ENCODE data around the gene COL5A1. TPM values are rescaled to one million over a fixed set of nuclear protein-coding genes. Genes with fewer than 3 reads are reported as not detected.

Gene COL5A1
- total and polyA plus RNA-seq, 4 donors: 12.2 to 169 (median 65.4) TPM

- Histone ChIP-seq H3K27me3 (ENCODE audit: control insufficient read depth in 3 of 3, insufficient read depth in 3 of 3, low read length in 2 of 3) (no peaks in the 10 kb centered on the region), H3K4me1 (ENCODE audit: control insufficient read depth in 5 of 5, insufficient read depth in 5 of 5, low read length in 5 of 5) (no peaks in the 10 kb centered on the region), H3K27ac (ENCODE audit: low read depth in 1 of 2, low read length in 1 of 2) (no peak overlapping the region), H3K36me3 (ENCODE audit: control insufficient read depth in 4 of 4, insufficient read depth in 4 of 4, low read length in 4 of 4) (peaks cover 0 to 30% (median 12%) of the 10 kb centered on the region in 4 donors), H3K9ac (ENCODE audit: insufficient read depth in 1 of 2, low read length in 2 of 2) (no peak overlapping the region), H3K9me3 (ENCODE audit: control insufficient read depth in 4 of 4, insufficient read depth in 3 of 4, low read length in 3 of 4) (no peaks in the 10 kb centered on the region), H3K4me3 (no peak overlapping the region)
- no peak for TF ChIP-seq CTCF (IDR thresholded peaks at IDR 0.05; ENCODE audit: control extremely low read depth, extremely low read depth)
- WGBS, 2 donors: 93 to 96% methylated on average over 15 of the region's 15 CpGs
- ATAC-seq (ENCODE audit: insufficient read depth, low FRiP score) (no peak), DNase-seq (no peak)
Measured at GRCh38 chr9:134841180-134841904, 199.7 kb downstream of the COL5A1 start.

- H3K4me3 ChIP-seq: no peak overlapping the region
- no peaks in the 10 kb centered on the region for H3K9me3 ChIP-seq (ENCODE audit: control insufficient read depth in 4 of 4, insufficient read depth in 3 of 4, low read length in 3 of 4)
- TF ChIP-seq CTCF (IDR thresholded peaks at IDR 0.05; ENCODE audit: control extremely low read depth, extremely low read depth): no peak
- H3K36me3 ChIP-seq (ENCODE audit: control insufficient read depth in 4 of 4, insufficient read depth in 4 of 4, low read length in 4 of 4): peaks cover 0 to 24% (median 11%) of the 10 kb centered on the region in 4 donors
- H3K27me3 ChIP-seq (ENCODE audit: control insufficient read depth in 3 of 3, insufficient read depth in 3 of 3, low read length in 2 of 3): no peaks in the 10 kb centered on the region
- DNase-seq (no peak), ATAC-seq (ENCODE audit: insufficient read depth, low FRiP score) (no peak)
- no peaks in the 10 kb centered on the region for H3K4me1 ChIP-seq (ENCODE audit: control insufficient read depth in 5 of 5, insufficient read depth in 5 of 5, low read length in 5 of 5)
- 92 to 93% methylated on average over 22 of the region's 22 CpGs for WGBS, 2 donors
- H3K27ac ChIP-seq (ENCODE audit: low read depth in 1 of 2, low read length in 1 of 2): no peak overlapping the region
- H3K9ac ChIP-seq (ENCODE audit: insufficient read depth in 1 of 2, low read length in 2 of 2): no peak overlapping the region
Measured at GRCh38 chr9:134842321-134842720, 200.7 kb downstream of the COL5A1 start.

GRCh38 chr9:134843740-134844139 lies 202.1 kb downstream of the COL5A1 start:
- ATAC-seq (ENCODE audit: insufficient read depth, low FRiP score): no peak
- Histone ChIP-seq H3K4me3 (no peak overlapping the region), H3K9me3 (ENCODE audit: control insufficient read depth in 4 of 4, insufficient read depth in 3 of 4, low read length in 3 of 4) (no peaks in the 10 kb centered on the region), H3K27me3 (ENCODE audit: control insufficient read depth in 3 of 3, insufficient read depth in 3 of 3, low read length in 2 of 3) (no peaks in the 10 kb centered on the region), H3K27ac (ENCODE audit: low read depth in 1 of 2, low read length in 1 of 2) (no peak overlapping the region), H3K4me1 (ENCODE audit: control insufficient read depth in 5 of 5, insufficient read depth in 5 of 5, low read length in 5 of 5) (no peaks in the 10 kb centered on the region), H3K9ac (ENCODE audit: insufficient read depth in 1 of 2, low read length in 2 of 2) (no peak overlapping the region), H3K36me3 (ENCODE audit: control insufficient read depth in 4 of 4, insufficient read depth in 4 of 4, low read length in 4 of 4) (peaks cover 0 to 20% (median 8%) of the 10 kb centered on the region in 4 donors)
- DNase-seq: no peak
- WGBS, 2 donors: 93% methylated on average over 18 of the region's 18 CpGs
- no peak for TF ChIP-seq CTCF (IDR thresholded peaks at IDR 0.05; ENCODE audit: control extremely low read depth, extremely low read depth)

Data from lung (tissue), 12 donors.